HG03095 (cell line): Measurements from ENCODE around the gene GART.
A peak's percentile ranks its signal among the peaks of the same experiment; 100 is the strongest.

Experiments
- ATAC-seq: cut with Tn5 transposase; IDR thresholded peaks from one replicate; pipeline ENCODE4 v1.9.1; 2021; ENCODE audit warnings: moderate library complexity; ENCODE audit not compliant: unreplicated experiment

Gene GART

DNA sequence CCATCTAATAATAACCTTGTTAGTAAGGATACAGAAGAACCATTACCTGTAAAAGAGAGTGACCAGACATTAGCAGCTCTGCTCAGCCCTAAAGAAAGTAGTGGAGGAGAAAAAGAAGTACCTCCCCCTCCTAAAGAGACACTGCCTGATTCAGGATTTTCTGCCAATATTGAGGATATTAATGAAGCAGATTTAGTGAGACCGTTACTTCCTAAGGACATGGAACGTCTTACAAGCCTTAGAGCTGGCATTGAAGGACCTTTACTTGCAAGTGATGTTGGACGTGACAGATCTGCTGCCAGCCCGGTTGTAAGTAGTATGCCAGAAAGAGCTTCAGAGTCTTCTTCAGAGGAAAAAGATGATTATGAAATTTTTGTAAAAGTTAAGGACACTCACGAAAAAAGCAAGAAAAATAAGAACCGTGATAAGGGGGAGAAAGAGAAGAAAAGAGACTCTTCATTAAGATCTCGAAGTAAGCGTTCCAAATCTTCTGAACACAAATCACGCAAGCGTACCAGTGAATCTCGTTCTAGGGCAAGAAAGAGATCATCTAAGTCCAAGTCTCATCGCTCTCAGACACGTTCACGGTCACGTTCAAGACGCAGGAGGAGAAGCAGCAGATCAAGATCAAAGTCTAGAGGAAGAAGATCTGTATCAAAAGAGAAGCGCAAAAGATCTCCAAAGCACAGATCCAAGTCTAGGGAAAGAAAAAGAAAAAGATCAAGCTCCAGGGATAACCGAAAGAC, 12.5 kb upstream of the GART start:
- no peak for ATAC-seq

DNA sequence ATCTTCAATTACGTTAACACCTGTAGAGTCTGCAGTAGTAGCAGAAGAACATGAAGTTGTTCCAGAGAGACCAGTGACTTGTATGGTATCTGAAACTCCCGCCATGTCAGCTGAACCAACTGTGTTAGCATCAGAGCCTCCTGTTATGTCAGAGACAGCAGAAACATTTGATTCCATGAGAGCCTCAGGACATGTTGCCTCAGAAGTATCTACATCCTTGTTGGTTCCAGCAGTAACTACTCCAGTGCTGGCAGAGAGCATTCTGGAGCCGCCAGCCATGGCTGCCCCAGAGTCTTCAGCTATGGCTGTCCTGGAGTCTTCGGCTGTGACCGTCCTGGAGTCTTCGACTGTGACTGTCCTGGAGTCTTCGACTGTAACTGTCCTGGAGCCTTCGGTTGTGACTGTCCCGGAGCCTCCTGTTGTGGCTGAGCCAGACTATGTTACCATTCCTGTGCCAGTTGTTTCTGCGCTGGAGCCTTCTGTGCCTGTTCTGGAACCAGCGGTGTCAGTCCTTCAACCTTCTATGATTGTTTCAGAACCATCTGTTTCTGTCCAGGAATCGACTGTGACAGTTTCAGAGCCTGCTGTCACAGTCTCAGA, 11.2 kb upstream of the GART start:
- ATAC-seq, result no peak

DNA sequence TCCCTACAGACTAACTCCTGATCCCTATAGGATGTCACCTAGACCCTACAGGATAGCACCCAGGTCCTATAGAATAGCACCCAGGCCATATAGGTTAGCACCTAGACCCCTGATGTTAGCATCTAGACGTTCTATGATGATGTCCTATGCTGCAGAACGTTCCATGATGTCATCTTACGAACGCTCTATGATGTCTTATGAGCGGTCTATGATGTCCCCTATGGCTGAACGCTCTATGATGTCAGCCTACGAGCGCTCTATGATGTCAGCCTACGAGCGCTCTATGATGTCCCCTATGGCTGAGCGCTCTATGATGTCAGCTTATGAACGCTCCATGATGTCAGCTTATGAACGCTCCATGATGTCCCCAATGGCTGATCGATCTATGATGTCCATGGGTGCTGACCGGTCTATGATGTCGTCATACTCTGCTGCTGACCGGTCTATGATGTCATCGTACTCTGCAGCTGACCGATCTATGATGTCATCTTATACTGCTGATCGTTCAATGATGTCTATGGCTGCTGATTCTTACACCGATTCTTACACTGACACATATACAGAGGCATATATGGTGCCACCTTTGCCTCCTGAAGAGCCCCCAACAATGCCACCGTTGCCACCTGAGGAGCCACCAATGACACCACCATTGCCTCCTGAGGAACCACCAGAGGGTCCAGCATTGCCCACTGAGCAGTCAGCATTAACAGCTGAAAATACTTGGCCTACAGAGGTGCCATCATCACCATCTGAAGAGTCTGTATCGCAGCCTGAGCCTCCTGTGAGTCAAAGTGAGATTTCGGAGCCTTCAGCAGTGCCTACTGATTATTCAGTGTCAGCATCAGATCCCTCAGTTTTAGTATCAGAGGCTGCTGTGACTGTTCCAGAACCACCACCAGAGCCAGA, 10.4 kb upstream of the GART start:
- ATAC-seq, result no peak

DNA sequence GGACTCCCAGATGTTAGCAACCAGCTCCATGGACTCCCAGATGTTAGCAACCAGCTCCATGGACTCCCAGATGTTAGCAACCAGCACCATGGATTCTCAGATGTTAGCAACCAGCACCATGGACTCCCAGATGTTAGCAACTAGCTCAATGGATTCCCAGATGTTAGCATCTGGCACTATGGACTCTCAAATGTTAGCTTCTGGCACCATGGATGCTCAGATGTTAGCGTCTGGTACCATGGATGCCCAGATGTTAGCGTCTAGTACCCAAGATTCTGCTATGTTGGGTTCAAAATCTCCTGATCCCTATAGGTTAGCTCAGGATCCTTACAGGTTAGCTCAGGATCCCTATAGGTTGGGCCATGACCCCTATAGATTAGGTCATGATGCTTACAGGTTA, 9.7 kb upstream of the GART start:
- no peak for ATAC-seq

DNA sequence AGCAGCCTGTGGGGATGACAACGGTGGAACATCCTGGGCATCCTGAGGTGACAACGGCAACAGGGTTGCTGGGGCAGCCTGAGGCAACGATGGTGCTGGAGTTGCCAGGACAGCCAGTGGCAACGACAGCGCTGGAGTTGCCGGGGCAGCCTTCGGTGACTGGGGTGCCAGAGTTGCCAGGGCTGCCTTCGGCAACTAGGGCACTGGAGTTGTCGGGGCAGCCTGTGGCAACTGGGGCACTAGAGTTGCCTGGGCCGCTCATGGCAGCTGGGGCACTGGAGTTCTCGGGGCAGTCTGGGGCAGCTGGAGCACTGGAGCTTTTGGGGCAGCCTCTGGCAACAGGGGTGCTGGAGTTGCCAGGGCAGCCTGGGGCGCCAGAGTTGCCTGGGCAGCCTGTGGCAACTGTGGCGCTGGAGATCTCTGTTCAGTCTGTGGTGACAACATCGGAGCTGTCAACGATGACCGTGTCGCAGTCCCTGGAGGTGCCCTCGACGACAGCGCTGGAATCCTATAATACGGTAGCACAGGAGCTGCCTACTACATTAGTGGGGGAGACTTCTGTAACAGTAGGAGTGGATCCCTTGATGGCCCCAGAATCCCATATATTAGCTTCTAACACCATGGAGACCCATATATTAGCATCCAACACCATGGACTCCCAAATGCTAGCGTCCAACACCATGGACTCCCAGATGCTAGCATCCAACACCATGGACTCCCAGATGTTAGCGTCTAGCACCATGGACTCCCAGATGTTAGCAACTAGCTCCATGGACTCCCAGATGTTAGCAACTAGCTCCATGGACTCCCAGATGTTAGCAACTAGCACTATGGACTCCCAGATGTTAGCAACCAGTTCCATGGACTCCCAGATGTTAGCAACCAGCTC, 9.1 kb upstream of the GART start:
- no peak for ATAC-seq

DNA sequence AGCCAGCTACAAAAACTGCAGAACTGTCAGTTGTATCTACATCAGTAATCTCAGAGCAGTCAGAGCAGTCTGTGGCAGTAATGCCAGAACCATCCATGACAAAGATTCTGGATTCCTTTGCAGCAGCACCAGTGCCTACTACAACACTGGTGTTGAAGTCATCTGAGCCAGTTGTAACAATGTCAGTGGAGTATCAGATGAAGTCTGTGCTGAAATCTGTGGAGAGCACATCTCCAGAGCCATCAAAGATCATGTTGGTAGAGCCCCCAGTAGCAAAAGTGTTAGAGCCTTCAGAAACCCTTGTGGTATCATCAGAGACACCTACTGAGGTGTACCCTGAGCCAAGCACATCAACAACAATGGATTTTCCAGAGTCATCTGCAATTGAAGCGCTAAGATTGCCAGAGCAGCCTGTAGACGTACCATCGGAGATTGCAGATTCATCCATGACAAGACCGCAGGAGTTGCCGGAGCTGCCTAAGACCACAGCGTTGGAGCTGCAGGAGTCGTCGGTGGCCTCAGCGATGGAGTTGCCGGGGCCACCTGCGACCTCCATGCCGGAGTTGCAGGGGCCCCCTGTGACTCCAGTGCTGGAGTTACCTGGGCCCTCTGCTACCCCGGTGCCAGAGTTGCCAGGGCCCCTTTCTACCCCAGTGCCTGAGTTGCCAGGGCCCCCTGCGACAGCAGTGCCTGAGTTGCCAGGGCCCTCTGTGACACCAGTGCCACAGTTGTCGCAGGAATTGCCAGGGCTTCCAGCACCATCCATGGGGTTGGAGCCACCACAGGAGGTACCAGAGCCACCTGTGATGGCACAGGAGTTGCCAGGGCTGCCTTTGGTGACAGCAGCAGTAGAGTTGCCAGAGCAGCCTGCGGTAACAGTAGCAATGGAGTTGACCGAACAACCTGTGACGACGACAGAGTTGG, 8.2 kb upstream of the GART start:
- ATAC-seq, result no peak

DNA sequence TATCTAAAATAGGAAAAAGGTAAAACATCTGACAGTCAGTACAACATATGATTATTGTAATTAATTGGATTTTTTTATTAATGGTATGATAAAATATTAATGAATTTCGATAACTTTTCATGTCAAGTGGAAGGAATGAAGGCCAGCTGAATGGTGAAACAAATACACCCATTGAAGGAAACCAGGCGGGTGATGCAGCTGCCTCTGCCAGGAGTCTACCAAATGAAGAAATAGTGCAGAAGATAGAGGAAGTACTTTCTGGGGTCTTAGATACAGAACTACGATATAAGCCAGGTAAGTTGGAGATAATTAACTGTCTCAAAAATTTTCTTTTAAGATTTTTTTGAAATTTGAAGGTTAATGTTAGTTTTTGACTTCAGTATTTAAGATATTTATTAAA, 4.2 kb upstream of the GART start:
- no peak for ATAC-seq

DNA sequence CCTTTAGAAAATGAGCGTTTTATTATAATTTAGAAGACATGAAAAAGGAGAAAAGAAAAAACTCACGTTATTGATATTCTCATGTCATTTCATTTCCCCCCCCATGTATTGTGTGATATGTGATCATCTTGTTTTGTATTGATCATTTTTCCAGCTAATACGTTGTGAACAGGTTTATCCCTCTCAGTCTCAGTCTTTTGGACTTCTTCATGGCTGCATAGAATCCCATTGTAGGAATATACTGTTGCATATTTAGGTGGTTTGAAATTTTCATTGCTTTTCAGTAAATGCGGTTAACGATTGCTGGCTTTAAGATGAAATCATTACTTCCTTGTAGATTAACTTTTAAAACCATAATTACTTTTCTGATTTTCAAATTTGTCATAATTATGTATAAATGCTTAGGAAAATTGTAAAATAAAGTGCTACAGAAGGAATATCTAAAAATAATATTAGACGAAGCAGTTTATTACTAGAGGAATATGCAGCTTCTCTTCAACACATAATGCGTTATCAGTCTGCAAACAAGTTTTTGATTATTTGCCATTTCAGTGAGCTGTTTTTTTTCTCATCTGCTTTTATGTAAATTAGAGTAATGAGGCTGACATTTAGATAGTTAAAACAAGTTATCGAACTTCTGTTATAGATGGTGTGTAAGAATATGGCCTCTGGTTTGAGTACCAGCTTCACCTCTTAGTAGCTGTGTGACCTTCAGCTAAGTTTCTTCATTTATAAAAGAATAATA, 2.7 kb upstream of the GART start:
- ATAC-seq, result no peak

DNA sequence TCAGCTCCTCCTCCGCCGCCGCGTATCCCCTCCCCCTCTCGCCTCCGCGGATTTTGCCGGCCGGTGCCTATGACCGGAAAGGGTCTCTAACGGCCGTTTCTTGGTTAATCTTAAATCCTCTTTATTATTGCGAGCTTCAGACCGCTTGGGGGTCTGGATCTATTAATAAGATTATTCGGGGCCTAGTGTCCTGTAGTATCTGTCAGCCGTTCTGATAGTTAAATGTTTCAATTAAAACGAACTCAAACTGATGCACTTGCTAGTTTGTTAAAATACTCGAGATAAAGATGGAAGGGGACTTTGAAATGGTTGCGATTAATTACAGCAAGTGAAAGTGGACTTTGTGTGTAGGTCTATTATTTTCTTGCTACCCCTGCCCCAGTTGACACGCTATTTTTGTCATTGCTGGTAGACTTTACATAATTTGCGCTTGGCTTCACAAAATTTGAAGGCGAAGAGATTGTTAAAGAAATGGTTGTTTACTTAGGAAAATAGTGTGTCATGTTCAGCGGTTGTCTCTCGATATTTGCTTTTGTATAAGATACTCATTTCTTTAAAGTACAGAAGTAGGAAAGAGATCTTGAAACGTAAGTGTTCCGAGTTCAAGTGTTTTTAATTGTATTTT, 1.7 kb upstream of the GART start:
- ATAC-seq, result peak; percentile 13

DNA sequence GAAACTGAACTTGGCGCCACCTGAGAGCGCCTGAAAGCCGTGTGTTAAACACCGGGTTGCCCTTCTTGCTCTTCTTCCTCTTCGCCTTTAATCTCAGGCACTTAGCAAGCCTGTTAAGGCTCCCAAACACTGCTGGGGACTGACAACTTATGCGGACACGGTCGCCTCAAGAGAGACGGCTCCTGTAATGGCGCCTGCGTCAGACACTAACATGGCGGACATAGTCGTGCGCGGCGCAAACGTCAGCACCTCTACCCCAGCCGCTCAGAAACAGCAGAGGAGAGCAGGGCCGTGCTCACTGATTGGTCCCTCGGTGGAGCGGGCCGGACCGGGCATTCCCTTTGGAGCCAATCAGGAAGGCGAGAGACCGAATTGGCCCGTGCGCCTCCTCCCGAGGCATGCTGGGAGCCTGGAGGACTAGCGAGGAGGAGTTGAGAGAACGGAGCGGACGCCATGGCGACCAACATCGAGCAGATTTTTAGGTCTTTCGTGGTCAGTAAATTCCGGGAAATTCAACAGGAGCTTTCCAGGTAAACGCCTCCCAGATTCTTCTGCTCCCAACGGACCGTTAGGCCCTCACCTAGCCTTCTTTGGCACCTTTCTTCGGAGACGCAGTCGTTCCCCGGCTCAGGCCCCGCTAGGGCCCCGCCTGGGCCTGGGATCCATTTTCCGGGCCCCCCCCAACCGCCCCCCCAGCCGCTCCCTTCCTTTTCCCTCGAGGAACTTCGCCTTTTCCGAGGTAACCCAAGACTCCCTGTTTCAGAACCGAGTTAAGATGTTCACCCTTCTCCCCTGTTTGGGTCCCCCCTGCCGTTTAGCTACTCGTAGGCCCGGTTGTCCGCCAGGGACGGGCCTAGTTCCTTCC, 955 bp upstream of the GART start, which contains the start of gene SON:
Gene SON, plus strand, starts transcription at position 399 of the 865 bp plus-strand sequence. Its CDS starts 55 bp downstream, at position 454.
- peak; percentile 95 for ATAC-seq

DNA sequence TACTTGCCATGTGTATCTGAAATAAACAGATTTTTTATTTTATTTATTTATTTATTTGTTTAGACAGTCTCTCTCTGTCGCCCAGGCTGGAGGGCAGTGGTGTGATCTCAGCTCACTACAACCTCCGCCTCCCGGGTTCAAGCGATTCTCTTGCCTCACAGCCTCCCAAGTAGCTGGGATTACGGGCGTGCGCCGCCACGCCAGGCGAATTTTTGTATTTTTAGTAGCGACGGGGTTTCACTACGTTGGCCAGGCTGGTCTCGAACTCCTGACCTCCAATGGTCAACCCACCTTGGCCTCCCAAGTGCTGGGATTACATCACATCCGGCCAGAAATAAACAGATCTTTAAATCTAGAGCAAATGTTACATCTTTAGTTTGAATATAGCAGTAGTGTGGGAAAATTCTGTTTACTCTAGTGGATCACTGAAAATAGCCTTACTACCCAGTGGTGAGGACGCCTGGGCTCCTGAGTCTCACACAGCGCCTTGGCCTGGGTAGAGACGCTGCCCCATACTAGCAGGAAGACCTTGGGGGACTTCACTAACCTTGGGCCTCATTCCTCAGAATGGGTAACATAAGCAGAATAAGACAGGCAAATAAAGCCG, 709 bp downstream of the GART start:
- no peak for ATAC-seq

DNA sequence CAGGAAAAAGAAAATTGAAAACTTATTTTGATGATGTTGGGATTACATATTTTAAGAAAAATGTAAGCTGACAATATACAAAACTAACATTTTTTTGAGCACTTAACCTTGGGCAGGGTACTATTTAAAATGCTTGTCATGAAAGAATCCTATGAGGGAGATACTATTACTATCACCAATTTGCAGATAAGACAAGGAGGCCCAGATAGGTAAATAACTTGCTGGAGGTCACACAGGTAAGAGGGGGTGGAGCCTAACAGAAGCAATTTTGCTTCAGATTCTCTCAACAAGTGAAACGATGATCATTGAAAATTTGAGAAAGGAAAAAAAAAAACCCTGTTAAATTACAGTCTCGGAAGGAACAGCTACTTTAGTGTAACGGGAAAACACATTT, 1.2 kb downstream of the GART start:
- no peak for ATAC-seq

DNA sequence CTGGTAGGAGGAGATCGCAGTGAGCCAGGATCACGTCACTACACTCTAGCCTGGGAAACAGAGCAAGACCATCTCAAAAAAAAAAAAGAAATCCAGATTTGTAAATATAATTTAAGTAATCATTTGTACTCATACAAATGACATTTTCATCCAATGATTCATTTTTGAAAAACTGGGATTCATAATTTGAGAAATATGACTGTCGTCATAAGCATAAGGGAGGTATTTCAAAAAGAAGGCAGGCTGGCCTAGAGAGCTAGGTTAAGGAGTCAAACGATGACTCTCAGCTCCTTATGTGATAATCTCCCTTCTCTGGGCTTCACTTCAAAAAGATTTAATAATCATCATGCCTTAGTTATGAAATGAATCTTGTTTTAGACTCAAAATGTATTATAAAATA, 2.3 kb downstream of the GART start:
- ATAC-seq, result no peak

DNA sequence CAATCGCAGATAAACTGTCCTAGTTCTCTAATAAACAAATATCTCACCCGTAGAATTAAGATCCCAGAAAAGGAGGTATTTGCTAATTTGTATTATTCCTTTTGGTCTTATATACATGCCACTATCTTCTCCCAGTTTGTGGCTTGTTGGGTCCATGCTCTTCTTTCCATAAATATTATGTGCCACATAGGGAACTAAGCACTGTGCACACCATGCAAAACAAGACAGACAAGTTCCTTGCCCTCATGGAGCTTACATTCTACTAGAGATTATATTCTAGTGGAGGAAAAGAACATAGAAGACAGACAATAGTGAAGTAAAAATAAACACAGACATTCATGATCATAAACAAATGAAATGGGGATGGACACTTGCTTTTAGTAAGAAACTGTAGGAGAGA, 4.7 kb downstream of the GART start:
- no peak for ATAC-seq

DNA sequence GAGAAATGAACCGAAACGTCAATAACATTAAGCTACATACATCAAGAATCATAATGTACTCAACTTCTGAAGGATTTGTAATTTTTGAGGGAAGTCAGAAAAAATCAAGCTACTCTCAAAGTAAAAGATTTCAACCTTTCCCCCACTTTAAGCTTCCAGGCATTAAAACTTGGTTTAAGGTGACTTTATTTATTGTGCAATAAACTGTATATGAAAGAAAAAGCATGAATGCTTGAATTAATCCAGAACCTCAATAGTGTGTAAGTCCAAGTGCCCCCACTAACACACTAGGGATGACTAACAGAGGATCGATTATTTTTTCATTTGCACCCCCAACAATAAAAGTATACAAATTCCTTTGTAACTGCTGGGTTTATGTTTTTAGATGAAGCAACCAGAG, 10.9 kb downstream of the GART start:
- no peak for ATAC-seq

DNA sequence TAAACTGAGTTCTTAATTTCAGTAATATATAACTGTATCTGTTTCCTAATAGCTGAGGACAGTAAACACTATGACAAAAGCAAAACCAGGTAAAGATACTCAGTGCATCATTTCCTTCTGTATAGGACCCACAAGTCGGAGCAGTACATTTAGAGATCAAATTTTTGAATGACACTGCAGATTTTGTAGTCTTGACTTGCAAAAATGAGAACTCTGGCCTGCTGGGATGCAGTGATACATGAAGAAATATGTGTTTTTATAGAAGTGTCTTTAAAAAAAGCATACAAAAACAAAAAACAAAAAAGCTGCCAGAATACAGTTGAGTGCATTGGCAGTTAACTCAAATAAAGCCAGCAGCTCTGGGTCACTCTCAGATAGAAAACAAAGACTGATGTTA, 19.0 kb downstream of the GART start:
- no peak for ATAC-seq

DNA sequence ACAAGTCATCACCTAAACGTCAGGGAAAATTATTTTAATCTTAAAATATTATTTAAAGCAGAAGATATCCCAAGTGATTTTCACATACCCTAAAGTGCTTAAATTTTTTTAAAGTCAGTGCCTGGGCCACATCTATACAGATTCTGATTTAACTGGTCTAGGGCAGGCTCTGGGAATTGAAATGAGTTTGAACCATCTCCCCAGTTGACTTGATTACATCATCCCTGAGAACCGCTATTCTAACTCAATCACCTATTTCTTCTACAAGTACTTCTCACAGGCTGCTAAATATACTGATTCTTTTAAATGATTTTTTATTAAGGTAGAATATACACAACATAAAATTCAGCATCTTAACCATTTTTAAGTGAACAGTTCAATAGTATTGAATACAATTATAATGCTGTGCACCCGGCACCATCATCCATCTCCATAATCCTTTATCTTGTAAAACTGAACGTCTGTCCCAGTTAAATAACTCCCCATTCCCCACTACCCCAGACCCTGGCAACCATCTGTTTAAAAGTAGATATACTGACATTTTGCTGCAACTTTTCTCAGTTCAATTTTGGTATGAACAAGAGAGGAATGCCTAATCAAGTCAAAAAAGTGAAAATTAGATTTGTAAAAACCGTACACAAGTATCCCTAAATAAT, 19.5 kb downstream of the GART start:
- ATAC-seq, result no peak
